Measurements from ENCODE around the gene AHRR.
A peak's percentile ranks its signal among the peaks of the same experiment; 100 is the strongest.

The AHRR gene

GRCh38 chr5:439636-440035 is 118.1 kb downstream of the AHRR start:
- TF ChIP-seq EP300 (IDR thresholded peaks at IDR 0.05; ENCODE audit: borderline replicate concordance) (no peak), RAD21 (IDR thresholded peaks at IDR 0.05; ENCODE audit: low read depth) (no peak), CEBPB (IDR thresholded peaks at IDR 0.05) (no peak)

- TF ChIP-seq TEAD4 (IDR thresholded peaks at IDR 0.05) (no peak), NFIC (IDR thresholded peaks at IDR 0.05) (no peak), YY1 (IDR thresholded peaks at IDR 0.05; ENCODE audit: low read depth) (no peak), TAF1 (IDR thresholded peaks at IDR 0.05; ENCODE audit: low read depth) (no peak), ZBTB7A (IDR thresholded peaks at IDR 0.05; ENCODE audit: low read depth) (no peak), CREB1 (IDR thresholded peaks at IDR 0.05; ENCODE audit: low read depth) (no peak), USF1 (IDR thresholded peaks at IDR 0.05) (no peak), EGR1 (IDR thresholded peaks at IDR 0.05) (no peak), FOXM1 (IDR thresholded peaks at IDR 0.05; ENCODE audit: borderline replicate concordance, low read depth) (no peak), CEBPB (IDR thresholded peaks at IDR 0.05) (no peak), TCF12 (IDR thresholded peaks at IDR 0.05; ENCODE audit: low read depth) (no peak)
Observed at GRCh38 chr5:440401-441201, 119.1 kb downstream of the AHRR start.

GRCh38 chr5:441996-442334 is 120.5 kb downstream of the AHRR start:
- no peak for TF ChIP-seq CREB1 (IDR thresholded peaks at IDR 0.05; ENCODE audit: low read depth)
- TF ChIP-seq EP300 (IDR thresholded peaks at IDR 0.05; ENCODE audit: borderline replicate concordance), result no peak
- TF ChIP-seq RAD21 (IDR thresholded peaks at IDR 0.05; ENCODE audit: low read depth), result no peak
- TF ChIP-seq YY1 (IDR thresholded peaks at IDR 0.05; ENCODE audit: low read depth), result no peak
- TF ChIP-seq TCF12 (IDR thresholded peaks at IDR 0.05; ENCODE audit: low read depth), result no peak

GRCh38 chr5:442335-443238 is 121.1 kb downstream of the AHRR start, which contains the start of gene EXOC3:
Gene EXOC3, plus strand, starts transcription at chr5:443176. Its CDS starts 3,030 bp downstream, at chr5:446206.
- peak; percentile 89 for TF ChIP-seq MAX (IDR thresholded peaks at IDR 0.05)
- TF ChIP-seq TEAD4 (IDR thresholded peaks at IDR 0.05), result no peak
- peak; percentile 45; the same call in 1 of the 2 replicates for TF ChIP-seq EGR1 (IDR thresholded peaks at IDR 0.05)
- peak; percentile 56; the same call in 1 of the 2 replicates for TF ChIP-seq YY1 (IDR thresholded peaks at IDR 0.05; ENCODE audit: low read depth)
- peak; percentile 83; the same call in 1 of the 2 replicates for TF ChIP-seq TAF1 (IDR thresholded peaks at IDR 0.05; ENCODE audit: low read depth)

- TF ChIP-seq YY1 (IDR thresholded peaks at IDR 0.05; ENCODE audit: low read depth), result no peak
- peak; percentile 2; the same call in 1 of the 2 replicates for TF ChIP-seq EGR1 (IDR thresholded peaks at IDR 0.05)
- TF ChIP-seq TCF12 (IDR thresholded peaks at IDR 0.05; ENCODE audit: low read depth), result no peak; the same call in 1 of the 2 replicates
- no peak for TF ChIP-seq CEBPB (IDR thresholded peaks at IDR 0.05)
- TF ChIP-seq MAX (IDR thresholded peaks at IDR 0.05), result no peak
Observed at GRCh38 chr5:443239-444151, 122.0 kb downstream of the AHRR start.

GRCh38 chr5:444226-444625 is 122.7 kb downstream of the AHRR start:
- TF ChIP-seq REST (IDR thresholded peaks at IDR 0.05; ENCODE audit: low read depth) (no peak), USF1 (IDR thresholded peaks at IDR 0.05) (no peak), CEBPB (IDR thresholded peaks at IDR 0.05) (no peak), FOXM1 (IDR thresholded peaks at IDR 0.05; ENCODE audit: borderline replicate concordance, low read depth) (no peak)

GRCh38 chr5:445591-445990 is 124.1 kb downstream of the AHRR start:
- TF ChIP-seq CEBPB (IDR thresholded peaks at IDR 0.05), result no peak
- TF ChIP-seq MAX (IDR thresholded peaks at IDR 0.05), result no peak
